IPS-20b (cell line): ENCODE data around the gene CSE1L.
"Not testable (repeated sequence)": the region's sequence is repeated elsewhere in the genome, so short reads cannot be mapped to it uniquely, and the experiment has no call there.

Experiments used
- H3K27ac ChIP-seq: one replicate; pipeline ENCODE4 v1.5.1; 2013; ENCODE audit warnings: low read length
- H3K27me3 ChIP-seq: 2 replicates; pipeline ENCODE4 v1.6.1; 2013; ENCODE audit warnings: mild to moderate bottlenecking, low read length, inconsistent platforms; ENCODE audit not compliant: insufficient read depth
- H3K36me3 ChIP-seq: 2 replicates; pipeline ENCODE4 v1.6.1; 2013; ENCODE audit warnings: low read depth, mild to moderate bottlenecking, inconsistent platforms, low read length, moderate library complexity; ENCODE audit not compliant: insufficient read depth
- H3K4me1 ChIP-seq: 2 replicates; pipeline ENCODE4 v1.6.1; 2013; ENCODE audit warnings: mild to moderate bottlenecking, control low read depth, inconsistent platforms, low read length, moderate library complexity; ENCODE audit not compliant: insufficient read depth
- H3K4me3 ChIP-seq: 2 replicates; pipeline ENCODE4 v1.5.1; 2013; ENCODE audit warnings: mild to moderate bottlenecking, low read length, inconsistent platforms
- H3K9ac ChIP-seq: 2 replicates; pipeline ENCODE4 v1.6.1; 2013; ENCODE audit warnings: low read depth, mild to moderate bottlenecking, inconsistent platforms, low read length, moderate library complexity
- H3K9me3 ChIP-seq: 2 replicates; pipeline ENCODE4 v1.6.1; 2013; ENCODE audit warnings: mild to moderate bottlenecking, low read depth, low read length, inconsistent platforms; ENCODE audit not compliant: insufficient read depth

The CSE1L gene

GRCh38 chr20:49134797-49135196 is 88.7 kb downstream of the CSE1L start:
- H3K9me3 ChIP-seq, H3K9ac ChIP-seq, H3K27ac ChIP-seq, H3K27me3 ChIP-seq, H3K4me1 ChIP-seq, H3K4me3 ChIP-seq: not testable (repeated sequence)
- peaks cover 53% of the 10 kb centered on the region for H3K36me3 ChIP-seq

DNA sequence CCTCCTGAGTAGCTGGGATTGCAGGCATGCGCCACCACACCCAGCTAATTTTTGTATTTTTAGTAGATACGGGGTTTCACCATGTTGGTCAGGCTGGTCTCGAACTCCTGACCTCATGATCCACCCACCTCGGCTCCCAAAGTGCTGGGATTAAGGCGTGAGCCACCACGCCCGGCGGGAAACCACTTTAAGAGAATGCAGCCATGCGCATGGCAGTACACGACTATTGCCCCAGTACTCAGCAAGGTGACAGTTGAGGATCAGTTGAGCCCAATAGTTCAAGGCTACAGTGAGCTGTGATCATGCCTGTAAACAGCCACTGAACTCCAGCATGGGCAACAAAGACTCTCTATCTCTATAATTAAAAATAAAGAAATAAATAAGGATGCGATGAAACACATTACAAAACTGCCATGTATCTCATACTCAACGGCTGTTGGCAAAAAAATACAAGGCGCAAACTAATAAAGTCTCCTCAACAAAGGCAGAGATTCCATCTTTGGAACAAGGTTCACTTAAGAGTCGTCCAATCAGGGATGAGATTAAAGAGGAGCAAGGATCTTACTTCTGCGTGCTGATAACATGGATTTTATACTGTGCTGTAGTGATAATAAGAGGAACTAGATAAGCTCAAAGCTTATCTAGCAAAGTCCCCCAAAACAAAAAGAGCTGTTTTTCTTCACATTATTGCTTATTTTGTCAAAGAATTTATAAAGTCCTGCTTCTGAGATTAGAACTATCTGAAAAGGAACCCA is 90.9 kb downstream of the CSE1L start:
- peaks cover 35% of the 10 kb centered on the region for H3K36me3 ChIP-seq
- H3K27ac ChIP-seq, result no peak overlapping the region
- no peak overlapping the region for H3K9ac ChIP-seq
- no peaks in the 10 kb centered on the region for H3K9me3 ChIP-seq
- 0 out of 2 replicates have a peak, but pooled peaks cover 2% of the 10 kb centered on the region for H3K4me1 ChIP-seq
- no peak overlapping the region for H3K4me3 ChIP-seq
- no peaks in the 10 kb centered on the region for H3K27me3 ChIP-seq

GRCh38 chr20:49138431-49138830 is 92.3 kb downstream of the CSE1L start:
- Histone ChIP-seq H3K36me3 (peaks cover 34% of the 10 kb centered on the region), H3K27me3 (no peaks in the 10 kb centered on the region), H3K9ac (no peak overlapping the region), H3K27ac (no peak overlapping the region), H3K4me1 (no peaks in the 10 kb centered on the region), H3K9me3 (no peaks in the 10 kb centered on the region), H3K4me3 (no peak overlapping the region)

DNA sequence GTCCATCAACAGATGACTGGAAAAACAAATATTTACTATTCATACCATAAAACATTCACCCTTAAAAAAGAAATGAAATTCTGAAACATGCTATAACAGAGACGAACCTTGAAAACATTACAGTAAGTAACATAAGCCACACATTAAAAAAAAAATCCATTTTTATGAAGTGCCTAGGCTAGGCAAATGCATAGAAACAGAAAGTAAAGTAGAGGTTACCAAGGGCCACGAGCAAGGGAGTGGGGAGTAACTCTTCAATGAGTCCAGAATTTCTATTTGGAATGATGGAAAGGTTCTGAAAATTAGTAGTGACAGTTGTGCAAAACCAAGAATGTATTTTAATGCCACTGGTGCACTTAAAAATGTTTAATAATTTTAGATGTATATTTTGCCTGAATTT is 94.3 kb downstream of the CSE1L start:
- H3K4me1 ChIP-seq, result no peaks in the 10 kb centered on the region
- no peak overlapping the region for H3K27ac ChIP-seq
- H3K9ac ChIP-seq, result no peak overlapping the region
- peaks cover 34% of the 10 kb centered on the region for H3K36me3 ChIP-seq
- no peaks in the 10 kb centered on the region for H3K27me3 ChIP-seq
- H3K9me3 ChIP-seq, result no peaks in the 10 kb centered on the region
- no peak overlapping the region for H3K4me3 ChIP-seq

GRCh38 chr20:49140834-49141233 is 94.7 kb downstream of the CSE1L start:
- H3K4me1 ChIP-seq, result no peaks in the 10 kb centered on the region
- no peak overlapping the region for H3K9ac ChIP-seq
- H3K9me3 ChIP-seq, result no peaks in the 10 kb centered on the region
- H3K36me3 ChIP-seq, result peaks cover 32% of the 10 kb centered on the region
- no peak overlapping the region for H3K27ac ChIP-seq
- H3K27me3 ChIP-seq, result no peaks in the 10 kb centered on the region
- no peak overlapping the region for H3K4me3 ChIP-seq
